ENCODE data around the gene NDUFB1. TPM values are rescaled to one million over a fixed set of nuclear protein-coding genes. Genes with fewer than 3 reads are reported as not detected.

The NDUFB1 gene
- total and polyA plus RNA-seq, 9 donors, result 76.7 to 481 (median 102) TPM

- peaks cover 18% of the 10 kb centered on the region for H3K4me1 ChIP-seq (ENCODE audit: insufficient read depth)
- intact Hi-C loops (cut with DNase I), result loop anchor here in 1 of 4 donors (10.0 kb wide), 1 partner anchor 591 kb away; the partner anchor contains the start of gene PPP4R3A
- no peaks in the 10 kb centered on the region for H3K9me3 ChIP-seq
- peak overlapping the region; percentile 95 to 97 for H3K27ac ChIP-seq
- WGBS, 3 donors, result 0 to 1% (median 0%) methylated on average over 10 of the region's 10 CpGs
- H3K36me3 ChIP-seq, result no peaks in the 10 kb centered on the region
- H3K27me3 ChIP-seq, result no peaks in the 10 kb centered on the region
- peak overlapping the region; percentile 94 for H3K4me3 ChIP-seq
- TF ChIP-seq, protein P1, sequence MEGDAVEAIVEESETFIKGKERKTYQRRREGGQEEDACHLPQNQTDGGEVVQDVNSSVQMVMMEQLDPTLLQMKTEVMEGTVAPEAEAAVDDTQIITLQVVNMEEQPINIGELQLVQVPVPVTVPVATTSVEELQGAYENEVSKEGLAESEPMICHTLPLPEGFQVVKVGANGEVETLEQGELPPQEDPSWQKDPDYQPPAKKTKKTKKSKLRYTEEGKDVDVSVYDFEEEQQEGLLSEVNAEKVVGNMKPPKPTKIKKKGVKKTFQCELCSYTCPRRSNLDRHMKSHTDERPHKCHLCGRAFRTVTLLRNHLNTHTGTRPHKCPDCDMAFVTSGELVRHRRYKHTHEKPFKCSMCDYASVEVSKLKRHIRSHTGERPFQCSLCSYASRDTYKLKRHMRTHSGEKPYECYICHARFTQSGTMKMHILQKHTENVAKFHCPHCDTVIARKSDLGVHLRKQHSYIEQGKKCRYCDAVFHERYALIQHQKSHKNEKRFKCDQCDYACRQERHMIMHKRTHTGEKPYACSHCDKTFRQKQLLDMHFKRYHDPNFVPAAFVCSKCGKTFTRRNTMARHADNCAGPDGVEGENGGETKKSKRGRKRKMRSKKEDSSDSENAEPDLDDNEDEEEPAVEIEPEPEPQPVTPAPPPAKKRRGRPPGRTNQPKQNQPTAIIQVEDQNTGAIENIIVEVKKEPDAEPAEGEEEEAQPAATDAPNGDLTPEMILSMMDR (IDR thresholded peaks at IDR 0.05), result no peak
- no peak for TF ChIP-seq POLR2A (IDR thresholded peaks at IDR 0.05)
- TF ChIP-seq EP300 (IDR thresholded peaks at IDR 0.05), result no peak
- peak; percentile 46 to 74 (median 65) for DNase-seq
Measured at GRCh38 chr14:92105893-92106142, 15.7 kb downstream of the NDUFB1 start.

GRCh38 chr14:92105073-92105892 is 16.2 kb downstream of the NDUFB1 start:
- peaks cover 18% of the 10 kb centered on the region for H3K4me1 ChIP-seq (ENCODE audit: insufficient read depth)

GRCh38 chr14:92103363-92103989 is 18.0 kb downstream of the NDUFB1 start:
- Histone ChIP-seq H3K4me3 (no peak overlapping the region), H3K27ac (no peak overlapping the region), H3K36me3 (no peaks in the 10 kb centered on the region), H3K4me1 (ENCODE audit: insufficient read depth) (peaks cover 18% of the 10 kb centered on the region), H3K9me3 (no peaks in the 10 kb centered on the region), H3K27me3 (no peaks in the 10 kb centered on the region)
- DNase-seq, result no peak
- WGBS, 3 donors, result 82 to 89% (median 88%) methylated on average over 7 of the region's 7 CpGs
- intact Hi-C loops (cut with DNase I), result loop anchor here in 1 of 4 donors (10.0 kb wide), 1 partner anchor 589 kb away; the partner anchor contains the start of gene PPP4R3A
- TF ChIP-seq EP300 (IDR thresholded peaks at IDR 0.05) (no peak), POLR2A (IDR thresholded peaks at IDR 0.05) (no peak)
- TF ChIP-seq, protein P1 (IDR thresholded peaks at IDR 0.05), result no peak

More at GRCh38 chr14:92105073-92105892, 16.2 kb downstream of the NDUFB1 start:
- Histone ChIP-seq H3K27ac (peak overlapping the region; percentile 95 to 97), H3K9me3 (no peaks in the 10 kb centered on the region), H3K36me3 (no peaks in the 10 kb centered on the region), H3K27me3 (no peaks in the 10 kb centered on the region), H3K4me3 (peak overlapping the region; percentile 94)
- WGBS, 3 donors, result 37 to 44% (median 39%) methylated on average over 16 of the region's 16 CpGs
- intact Hi-C loops (cut with DNase I), result loop anchor here in 1 of 4 donors (10.0 kb wide), 1 partner anchor 590 kb away; the partner anchor contains the start of gene PPP4R3A
- TF ChIP-seq, protein P1 (IDR thresholded peaks at IDR 0.05), result no peak
- TF ChIP-seq EP300 (IDR thresholded peaks at IDR 0.05) (no peak), POLR2A (IDR thresholded peaks at IDR 0.05) (no peak)
- DNase-seq, result no peak

DNA sequence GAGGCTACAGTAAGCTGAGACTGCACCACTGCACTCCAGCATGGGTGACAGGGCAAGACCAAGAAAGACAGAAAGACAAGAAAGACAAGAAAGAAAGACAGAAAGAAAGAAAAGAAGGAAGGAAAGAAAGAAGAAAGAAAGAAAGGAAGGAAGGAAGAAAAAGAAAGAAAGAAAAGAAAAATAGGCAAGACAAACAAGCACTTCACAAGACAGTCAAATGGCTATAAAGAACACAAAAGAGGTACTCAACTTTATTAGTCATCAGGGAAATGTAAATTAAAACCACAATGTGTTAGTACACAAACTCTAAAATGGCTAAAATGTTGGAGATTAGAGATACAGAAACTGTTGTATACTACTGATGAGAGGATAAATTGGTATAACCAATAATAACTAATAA is 21.7 kb downstream of the NDUFB1 start:
- H3K9me3 ChIP-seq, result no peaks in the 10 kb centered on the region
- intact Hi-C loops (cut with DNase I), result loop anchor here in 1 of 4 donors (10.0 kb wide), 1 partner anchor 585 kb away; the partner anchor contains the start of gene PPP4R3A
- no peaks in the 10 kb centered on the region for H3K36me3 ChIP-seq
- peaks cover 15% of the 10 kb centered on the region for H3K4me1 ChIP-seq (ENCODE audit: insufficient read depth)
- H3K4me3 ChIP-seq, result no peak overlapping the region
- no peak for DNase-seq
- no peaks in the 10 kb centered on the region for H3K27me3 ChIP-seq
- H3K27ac ChIP-seq, result no peak overlapping the region
- TF ChIP-seq, protein P1 (IDR thresholded peaks at IDR 0.05), result no peak
